Measurements from ENCODE around the gene FOXO3. TPM values are rescaled to one million over a fixed set of nuclear protein-coding genes. Genes with fewer than 3 reads are reported as not detected.
"Not testable (repeated sequence)": the region's sequence is repeated elsewhere in the genome, so short reads cannot be mapped to it uniquely, and the experiment has no call there.

The FOXO3 gene
- total and polyA plus RNA-seq, 9 donors: 33.4 to 94.8 (median 70.0) TPM

DNA sequence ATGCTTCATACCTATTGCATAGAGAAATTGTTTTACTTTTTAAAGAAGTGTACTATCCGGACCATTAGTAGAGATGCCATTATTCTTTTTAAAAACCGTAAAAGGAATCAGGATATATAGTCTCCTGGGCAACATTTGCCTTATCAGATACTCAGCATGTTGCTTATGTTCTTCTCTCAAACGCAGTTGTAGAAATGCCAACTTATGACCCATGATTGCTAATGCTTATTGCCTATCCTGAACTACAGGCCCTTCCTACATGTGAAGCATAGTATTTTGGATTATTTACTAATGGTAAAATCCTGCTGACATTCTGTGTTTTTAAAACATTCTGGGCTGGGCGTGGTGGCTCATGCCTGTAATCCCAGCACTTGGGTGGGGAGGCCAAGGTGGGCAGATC lies 99.5 kb downstream of the FOXO3 start:
- no peaks in the 10 kb centered on the region for H3K27me3 ChIP-seq
- no peak overlapping the region for H3K27ac ChIP-seq

DNA sequence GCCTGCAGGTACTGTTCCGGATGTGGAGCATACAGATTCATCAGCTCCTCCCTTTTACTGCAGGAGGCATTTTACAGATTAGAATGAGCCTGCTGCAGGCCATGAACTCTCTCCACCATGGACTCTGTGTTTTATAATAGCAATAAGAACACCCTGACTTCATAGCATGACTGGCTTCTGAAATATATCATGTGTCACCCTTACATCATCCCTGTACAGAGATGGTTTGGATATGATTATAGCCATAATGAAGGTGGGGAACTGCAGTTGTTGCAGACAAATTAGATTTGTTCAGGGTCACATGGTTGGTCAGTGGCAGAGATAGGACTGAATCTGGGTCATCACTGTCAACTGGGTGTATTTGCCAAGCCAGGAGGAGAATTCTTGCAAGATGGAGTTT lies 100.7 kb downstream of the FOXO3 start:
- peaks cover 11% of the 10 kb centered on the region for H3K4me1 ChIP-seq (ENCODE audit: insufficient read depth)
- no peaks in the 10 kb centered on the region for H3K36me3 ChIP-seq
- intact Hi-C loops (cut with DNase I): no loop called here
- no peaks in the 10 kb centered on the region for H3K27me3 ChIP-seq
- TF ChIP-seq POLR2A (IDR thresholded peaks at IDR 0.05) (no peak), EP300 (IDR thresholded peaks at IDR 0.05) (no peak)
- TF ChIP-seq, protein P1, sequence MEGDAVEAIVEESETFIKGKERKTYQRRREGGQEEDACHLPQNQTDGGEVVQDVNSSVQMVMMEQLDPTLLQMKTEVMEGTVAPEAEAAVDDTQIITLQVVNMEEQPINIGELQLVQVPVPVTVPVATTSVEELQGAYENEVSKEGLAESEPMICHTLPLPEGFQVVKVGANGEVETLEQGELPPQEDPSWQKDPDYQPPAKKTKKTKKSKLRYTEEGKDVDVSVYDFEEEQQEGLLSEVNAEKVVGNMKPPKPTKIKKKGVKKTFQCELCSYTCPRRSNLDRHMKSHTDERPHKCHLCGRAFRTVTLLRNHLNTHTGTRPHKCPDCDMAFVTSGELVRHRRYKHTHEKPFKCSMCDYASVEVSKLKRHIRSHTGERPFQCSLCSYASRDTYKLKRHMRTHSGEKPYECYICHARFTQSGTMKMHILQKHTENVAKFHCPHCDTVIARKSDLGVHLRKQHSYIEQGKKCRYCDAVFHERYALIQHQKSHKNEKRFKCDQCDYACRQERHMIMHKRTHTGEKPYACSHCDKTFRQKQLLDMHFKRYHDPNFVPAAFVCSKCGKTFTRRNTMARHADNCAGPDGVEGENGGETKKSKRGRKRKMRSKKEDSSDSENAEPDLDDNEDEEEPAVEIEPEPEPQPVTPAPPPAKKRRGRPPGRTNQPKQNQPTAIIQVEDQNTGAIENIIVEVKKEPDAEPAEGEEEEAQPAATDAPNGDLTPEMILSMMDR (IDR thresholded peaks at IDR 0.05): no peak
- H3K27ac ChIP-seq: no peak overlapping the region
- H3K9me3 ChIP-seq: no peaks in the 10 kb centered on the region
- DNase-seq: no peak
- no peak overlapping the region for H3K4me3 ChIP-seq
- 81 to 86% (median 82%) methylated on average over 1 of the region's 1 CpG for WGBS, 3 donors

More for the DNA sequence above, 99.5 kb downstream of the FOXO3 start:
- H3K9me3 ChIP-seq: no peaks in the 10 kb centered on the region
- no peaks in the 10 kb centered on the region for H3K36me3 ChIP-seq
- TF ChIP-seq EP300 (IDR thresholded peaks at IDR 0.05) (no peak), POLR2A (IDR thresholded peaks at IDR 0.05) (no peak)
- TF ChIP-seq, protein P1 (IDR thresholded peaks at IDR 0.05): no peak
- WGBS, 3 donors: 75 to 87% (median 79%) methylated on average over 4 of the region's 4 CpGs
- H3K4me3 ChIP-seq: no peak overlapping the region
- intact Hi-C loops (cut with DNase I): no loop called here
- H3K4me1 ChIP-seq (ENCODE audit: insufficient read depth): peaks cover 14% of the 10 kb centered on the region
- no peak for DNase-seq

DNA sequence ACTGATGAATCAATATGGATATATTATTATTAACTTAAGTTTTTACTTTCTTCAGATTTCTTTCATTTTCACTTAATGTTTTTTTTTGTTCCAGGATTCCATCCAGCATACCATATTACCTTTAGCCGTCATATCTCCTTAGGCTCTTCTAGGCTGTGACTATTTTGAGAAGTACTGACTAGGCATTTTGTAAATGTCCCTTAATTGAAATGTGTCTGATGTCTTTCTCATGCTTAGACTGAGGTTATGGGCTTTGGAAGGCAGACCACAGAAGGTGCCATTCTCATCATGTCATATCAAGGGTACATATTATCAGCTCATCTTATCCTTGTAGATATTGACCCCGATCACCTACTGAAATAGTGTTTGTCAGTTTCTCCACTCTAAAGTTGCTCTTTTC lies 101.3 kb downstream of the FOXO3 start:
- peaks cover 8% of the 10 kb centered on the region for H3K4me1 ChIP-seq (ENCODE audit: insufficient read depth)
- no peaks in the 10 kb centered on the region for H3K36me3 ChIP-seq
- TF ChIP-seq, protein P1 (IDR thresholded peaks at IDR 0.05): no peak
- TF ChIP-seq EP300 (IDR thresholded peaks at IDR 0.05) (no peak), POLR2A (IDR thresholded peaks at IDR 0.05) (no peak)
- H3K27ac ChIP-seq: no peak overlapping the region
- intact Hi-C loops (cut with DNase I): no loop called here
- no peak overlapping the region for H3K4me3 ChIP-seq
- WGBS, 3 donors: 86 to 90% (median 90%) methylated on average over 2 of the region's 2 CpGs
- DNase-seq: no peak
- H3K27me3 ChIP-seq: no peaks in the 10 kb centered on the region
- no peaks in the 10 kb centered on the region for H3K9me3 ChIP-seq

DNA sequence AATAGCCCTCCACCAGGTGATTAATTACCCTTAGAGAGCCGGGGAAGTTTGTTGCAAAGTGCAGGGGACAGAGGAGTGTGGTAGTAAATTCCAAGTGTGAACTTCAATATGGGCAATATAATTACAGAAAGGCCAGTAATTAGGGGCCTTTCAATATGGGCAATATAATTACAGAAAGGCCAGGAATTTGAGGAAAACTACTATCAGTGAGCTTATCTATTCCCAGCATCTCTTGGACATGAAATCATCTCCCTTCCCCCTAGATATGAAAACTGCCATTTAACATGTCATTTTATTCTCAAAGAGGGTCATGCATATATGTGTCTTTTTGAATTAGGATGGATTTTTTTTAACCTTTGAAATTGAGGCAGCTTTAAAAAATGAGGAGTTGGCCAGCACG lies 102.0 kb downstream of the FOXO3 start:
- TF ChIP-seq, protein P1 (IDR thresholded peaks at IDR 0.05): no peak
- TF ChIP-seq POLR2A (IDR thresholded peaks at IDR 0.05): no peak
- TF ChIP-seq EP300 (IDR thresholded peaks at IDR 0.05): no peak
- WGBS, 3 donors: 80 to 84% (median 80%) methylated on average over 2 of the region's 2 CpGs
- Histone ChIP-seq H3K4me3 (no peak overlapping the region), H3K27me3 (no peaks in the 10 kb centered on the region), H3K4me1 (ENCODE audit: insufficient read depth) (peaks cover 7% of the 10 kb centered on the region), H3K9me3 (no peaks in the 10 kb centered on the region), H3K36me3 (no peaks in the 10 kb centered on the region), H3K27ac (no peak overlapping the region)
- intact Hi-C loops (cut with DNase I): no loop called here
- DNase-seq: no peak

GRCh38 chr6:108663494-108664064 lies 102.9 kb downstream of the FOXO3 start:
- H3K27ac ChIP-seq; intact Hi-C loops (cut with DNase I); H3K4me3 ChIP-seq; H3K27me3 ChIP-seq; H3K4me1 ChIP-seq (ENCODE audit: insufficient read depth); H3K36me3 ChIP-seq; H3K9me3 ChIP-seq: not testable (repeated sequence)
- peak in 1 of 5 donors; percentile 30 for DNase-seq
- 94 to 96% (median 96%) methylated on average over 28 to 30 of the region's 30 CpGs for WGBS, 3 donors
